ENCODE results near the gene SRC. TPM values are rescaled to one million over a fixed set of nuclear protein-coding genes. Genes with fewer than 3 reads are reported as not detected.

Gene SRC
- total RNA-seq (2014; rRNA removed; shearing (Covaris generic)) = 31.4 and 32.5 TPM in 2 replicates

DNA sequence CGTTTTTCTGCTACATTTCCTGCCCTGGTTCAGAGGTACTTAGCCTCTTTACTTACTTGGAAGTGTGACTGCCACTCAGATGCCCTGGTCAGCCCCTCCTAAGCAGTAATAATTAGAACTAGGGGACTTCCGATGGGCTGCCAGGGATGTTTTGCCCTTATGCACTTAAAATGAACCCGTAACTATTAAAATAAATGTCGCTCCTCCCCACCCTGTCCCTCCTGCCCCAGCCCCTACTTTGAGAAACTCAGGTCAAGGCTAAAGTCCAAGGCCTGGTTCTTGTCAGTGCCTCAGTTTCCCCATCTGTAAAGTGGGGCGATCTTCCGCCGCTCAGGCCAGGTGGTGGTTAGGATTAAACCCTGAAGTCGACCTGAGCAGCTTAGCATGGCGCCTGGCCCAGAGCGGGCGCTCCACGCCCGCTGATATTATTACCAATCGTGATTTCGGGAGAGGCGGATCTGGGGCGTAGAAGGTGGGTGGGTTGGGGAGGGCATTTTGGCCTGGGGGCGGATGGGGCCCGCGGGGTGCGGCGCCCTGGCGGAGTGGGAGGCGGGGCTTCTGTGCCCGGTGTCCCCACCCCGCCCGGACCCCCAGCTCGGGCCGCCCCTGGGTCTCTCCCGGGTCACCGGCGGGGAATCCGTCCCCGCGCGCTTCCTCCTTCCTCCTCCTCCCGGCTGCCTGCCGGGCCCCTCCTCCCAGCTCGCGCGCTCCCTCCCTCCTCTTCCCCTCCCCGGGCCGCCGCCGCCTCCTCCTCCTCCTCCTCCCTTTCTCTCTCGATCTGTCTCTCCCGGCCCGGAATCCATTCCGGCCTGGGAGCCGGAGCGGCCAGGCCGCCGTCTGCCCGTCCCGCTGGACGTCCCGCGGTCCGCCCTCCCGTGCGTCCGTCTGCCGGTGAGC lies at the start of gene SRC:
Gene SRC (plus strand): TSS at position 802 of the 897 bp plus-strand sequence. CDS start 38,014 bp downstream, outside the sequence.
- peak within 1 kb of the TSS; percentile 53 for H3K4me3 ChIP-seq (ENCODE audit: insufficient read depth, low read depth, low read length)
- peak; percentile 94 for DNase-seq
- no peaks in the 10 kb centered on the region for H3K27me3 ChIP-seq (ENCODE audit: control insufficient read depth, insufficient read depth, low read length)
- 0 out of 2 replicates have a peak, but pooled peaks cover 1% of the 10 kb centered on the region for H3K36me3 ChIP-seq (replicated peaks; ENCODE audit: control insufficient read depth, insufficient read depth, low read length)

DNA sequence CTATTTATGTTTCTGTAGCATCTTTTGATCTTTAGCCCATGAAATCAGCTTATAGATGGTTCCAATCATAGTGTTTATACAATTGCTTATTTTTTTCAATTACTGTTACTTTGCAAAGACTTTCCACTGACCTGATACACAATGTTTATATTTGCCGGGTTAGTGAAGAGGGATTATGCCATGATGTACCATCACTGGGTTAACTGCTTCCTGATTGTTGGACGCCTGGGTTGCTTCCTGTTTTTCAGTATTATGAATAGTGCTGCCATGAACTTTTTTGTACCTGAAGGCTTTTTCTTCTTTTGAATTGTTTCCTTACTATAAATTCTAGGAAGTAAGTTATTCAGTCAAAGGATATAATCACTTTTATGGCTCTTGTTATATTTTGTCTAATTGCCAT lies 49.6 kb upstream of the SRC start:
- Histone ChIP-seq H3K4me3 (ENCODE audit: insufficient read depth, low read depth, low read length) (no peak overlapping the region), H3K27me3 (ENCODE audit: control insufficient read depth, insufficient read depth, low read length) (no peaks in the 10 kb centered on the region), H3K36me3 (replicated peaks; ENCODE audit: control insufficient read depth, insufficient read depth, low read length) (peaks cover 3% of the 10 kb centered on the region; the same call in 1 of the 2 replicates)
- no peak for DNase-seq

DNA sequence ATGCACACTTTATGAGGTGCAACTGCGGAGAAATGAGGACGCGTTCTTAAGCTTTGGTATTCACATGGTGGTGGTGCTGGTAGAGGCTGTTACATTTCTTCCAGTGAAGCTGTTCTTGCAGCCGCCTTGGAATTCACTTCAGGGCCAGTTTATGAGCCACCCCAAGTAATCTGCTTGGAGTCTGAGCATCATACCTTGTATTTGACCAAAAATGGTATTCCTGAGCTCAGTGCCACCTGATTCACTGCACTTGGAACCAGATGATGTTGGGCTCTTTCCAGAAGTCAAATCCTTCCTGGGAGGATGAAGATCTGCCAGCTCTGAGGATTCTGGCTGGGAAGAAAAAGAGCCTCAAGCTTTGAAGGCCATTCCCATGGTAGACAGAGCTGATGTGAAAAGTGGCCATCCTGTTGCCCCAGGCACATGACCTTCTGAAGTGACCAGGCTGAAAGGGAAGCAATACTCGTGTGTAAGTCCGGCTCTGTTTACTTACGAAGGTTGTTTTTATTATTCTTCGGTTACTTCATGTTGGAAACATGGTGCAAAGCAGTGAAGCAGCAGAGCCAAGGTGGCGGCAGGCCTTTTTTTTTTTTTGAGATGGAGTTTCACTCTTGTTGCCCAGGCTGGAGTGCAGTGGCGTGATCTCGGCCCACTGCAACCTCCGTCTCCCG lies 48.7 kb upstream of the SRC start:
- no peak for DNase-seq
- Histone ChIP-seq H3K27me3 (ENCODE audit: control insufficient read depth, insufficient read depth, low read length) (no peaks in the 10 kb centered on the region), H3K36me3 (replicated peaks; ENCODE audit: control insufficient read depth, insufficient read depth, low read length) (peaks cover 6% of the 10 kb centered on the region)

DNA sequence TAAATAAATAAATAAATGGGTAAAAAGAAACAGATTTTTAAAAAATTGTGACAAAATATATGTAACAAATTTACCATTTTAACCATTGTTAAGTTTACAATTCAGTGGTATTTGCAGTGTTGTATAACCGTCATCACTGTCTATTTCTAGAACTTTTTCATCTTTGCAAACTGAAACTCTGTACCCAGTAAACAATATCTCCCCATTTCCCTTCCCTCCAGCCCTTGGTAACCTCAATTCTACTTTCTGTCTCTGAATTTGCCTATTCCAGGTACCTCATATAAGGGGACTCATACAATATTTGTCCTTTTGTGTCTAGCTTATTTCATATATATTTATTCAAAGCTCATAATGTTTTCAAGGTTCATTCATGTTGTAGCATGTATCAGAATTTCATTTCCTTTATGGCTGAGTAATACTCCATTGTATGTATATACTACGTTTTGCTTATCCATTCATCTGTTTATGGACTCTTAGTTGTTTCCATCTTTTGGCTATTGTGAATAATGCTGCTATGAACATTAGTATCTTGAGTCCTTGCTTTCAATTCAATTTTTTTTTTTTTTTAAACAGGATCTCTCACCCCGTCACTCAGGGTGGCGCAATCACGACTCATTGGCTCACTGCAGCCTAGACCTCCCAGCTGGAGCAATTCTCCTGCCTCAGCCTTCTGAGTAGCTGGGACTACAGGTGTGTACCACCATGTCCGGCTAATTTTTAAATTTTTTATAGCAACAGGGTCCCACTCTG lies 47.6 kb upstream of the SRC start:
- DNase-seq = no peak
- peaks cover 6% of the 10 kb centered on the region for H3K36me3 ChIP-seq (replicated peaks; ENCODE audit: control insufficient read depth, insufficient read depth, low read length)
- H3K27me3 ChIP-seq (ENCODE audit: control insufficient read depth, insufficient read depth, low read length) = no peaks in the 10 kb centered on the region
- no peak overlapping the region for H3K4me3 ChIP-seq (ENCODE audit: insufficient read depth, low read depth, low read length)

More for the DNA sequence above, 48.7 kb upstream of the SRC start:
- H3K4me3 ChIP-seq (ENCODE audit: insufficient read depth, low read depth, low read length) = no peak overlapping the region

DNA sequence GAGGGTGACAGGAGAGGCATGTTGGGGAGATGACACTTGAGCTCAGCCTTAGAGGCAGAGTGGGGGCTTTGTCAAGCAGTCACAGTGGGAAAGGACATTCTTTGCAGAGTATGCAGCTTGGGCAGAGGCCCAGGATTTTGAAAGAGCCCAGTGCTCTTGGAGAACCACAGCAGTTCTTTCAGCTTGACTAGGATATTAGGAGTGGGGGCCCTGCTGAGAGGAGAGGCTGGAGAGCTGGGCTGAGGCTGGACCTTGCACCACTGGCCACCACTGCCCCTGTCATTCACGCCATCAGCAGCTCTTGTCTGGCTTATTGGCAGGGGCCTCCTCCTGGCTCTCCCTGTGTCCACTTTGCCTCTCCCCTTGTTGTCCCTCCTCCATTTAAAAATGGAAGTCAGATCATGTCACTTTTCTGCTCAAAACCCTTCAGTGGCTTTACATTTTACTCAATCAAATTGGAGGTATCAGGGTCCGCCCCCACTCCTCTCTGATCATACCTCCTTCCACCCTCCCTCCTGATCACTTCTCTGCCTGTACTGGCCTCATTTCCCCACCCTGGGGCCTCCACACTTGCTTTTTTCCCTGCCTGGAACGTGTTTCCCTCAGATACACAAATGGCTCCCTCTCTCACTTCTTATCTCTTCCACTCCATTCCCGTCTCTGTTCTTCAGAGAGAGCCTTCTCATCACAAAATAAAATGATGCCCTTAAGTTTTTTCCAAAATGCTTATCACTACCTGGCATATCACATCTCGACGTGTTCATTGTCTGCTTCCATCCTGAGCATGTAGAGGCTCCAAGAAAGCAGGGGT lies 46.0 kb upstream of the SRC start:
- no peak overlapping the region for H3K4me3 ChIP-seq (ENCODE audit: insufficient read depth, low read depth, low read length)
- no peaks in the 10 kb centered on the region for H3K27me3 ChIP-seq (ENCODE audit: control insufficient read depth, insufficient read depth, low read length)
- H3K36me3 ChIP-seq (replicated peaks; ENCODE audit: control insufficient read depth, insufficient read depth, low read length) = peaks cover 9% of the 10 kb centered on the region
- no peak for DNase-seq

DNA sequence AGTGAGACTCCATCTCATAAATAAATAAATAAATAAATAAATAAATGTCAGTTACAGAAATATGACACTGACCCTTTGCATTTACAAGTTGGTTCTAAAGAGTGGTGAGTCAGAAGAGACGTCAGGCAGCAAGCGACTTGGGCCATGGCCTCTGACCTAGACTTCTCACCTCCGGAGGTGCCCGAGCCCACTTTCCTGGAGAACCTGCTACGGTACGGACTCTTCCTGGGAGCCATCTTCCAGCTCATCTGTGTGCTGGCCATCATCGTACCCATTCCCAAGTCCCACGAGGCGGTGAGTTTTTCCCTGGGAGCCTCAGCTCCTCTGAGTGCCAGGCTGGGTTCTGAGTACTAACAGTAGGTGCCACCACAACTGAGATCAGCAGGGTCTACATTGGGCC lies 44.8 kb upstream of the SRC start:
- no peak overlapping the region for H3K4me3 ChIP-seq (ENCODE audit: insufficient read depth, low read depth, low read length)
- H3K27me3 ChIP-seq (ENCODE audit: control insufficient read depth, insufficient read depth, low read length) = no peaks in the 10 kb centered on the region
- peaks cover 9% of the 10 kb centered on the region for H3K36me3 ChIP-seq (replicated peaks; ENCODE audit: control insufficient read depth, insufficient read depth, low read length)
- DNase-seq = no peak

DNA sequence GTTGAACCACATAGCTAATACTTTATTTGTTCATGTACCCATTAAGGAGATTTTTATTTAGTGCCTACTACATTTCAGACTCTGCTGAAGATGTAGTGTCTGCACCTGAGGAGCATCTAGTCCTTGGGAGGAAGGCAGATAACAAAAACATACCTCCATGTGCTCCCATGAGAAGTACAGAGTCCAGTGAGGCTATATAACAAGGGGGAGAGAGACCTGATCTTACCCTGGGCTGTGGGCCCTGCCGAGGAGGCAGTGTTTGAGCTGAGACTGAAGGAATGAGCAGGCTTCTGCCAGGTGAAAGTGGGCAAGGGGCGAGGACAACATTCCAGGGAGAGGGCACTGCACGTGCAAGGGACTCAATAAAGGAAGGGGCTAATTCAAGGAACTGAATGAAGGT lies 44.4 kb upstream of the SRC start:
- H3K4me3 ChIP-seq (ENCODE audit: insufficient read depth, low read depth, low read length) = no peak overlapping the region
- H3K36me3 ChIP-seq (replicated peaks; ENCODE audit: control insufficient read depth, insufficient read depth, low read length) = peaks cover 9% of the 10 kb centered on the region
- no peak for DNase-seq
- H3K27me3 ChIP-seq (ENCODE audit: control insufficient read depth, insufficient read depth, low read length) = no peaks in the 10 kb centered on the region

DNA sequence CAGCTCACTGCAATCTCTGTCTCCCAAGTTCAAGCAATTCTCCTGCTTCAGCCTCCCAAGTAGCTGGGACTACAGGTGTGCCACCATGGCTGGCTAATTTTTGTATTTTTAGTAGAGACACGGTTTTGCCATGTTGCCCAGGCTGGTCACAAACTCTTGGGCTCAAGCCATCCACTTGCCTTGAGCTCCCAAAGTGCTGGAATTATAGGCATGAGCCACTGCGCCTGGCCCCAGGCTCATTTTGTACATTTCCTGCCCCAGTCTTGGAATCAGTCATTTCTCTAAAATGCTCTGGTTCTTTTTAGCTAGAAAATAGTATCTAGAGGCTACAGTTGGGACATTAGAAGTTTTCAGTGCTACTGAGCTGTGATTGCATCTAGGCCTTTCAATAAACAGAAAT lies 43.0 kb upstream of the SRC start:
- no peak for DNase-seq
- Histone ChIP-seq H3K4me3 (ENCODE audit: insufficient read depth, low read depth, low read length) (no peak overlapping the region), H3K36me3 (replicated peaks; ENCODE audit: control insufficient read depth, insufficient read depth, low read length) (peaks cover 9% of the 10 kb centered on the region), H3K27me3 (ENCODE audit: control insufficient read depth, insufficient read depth, low read length) (no peaks in the 10 kb centered on the region)

DNA sequence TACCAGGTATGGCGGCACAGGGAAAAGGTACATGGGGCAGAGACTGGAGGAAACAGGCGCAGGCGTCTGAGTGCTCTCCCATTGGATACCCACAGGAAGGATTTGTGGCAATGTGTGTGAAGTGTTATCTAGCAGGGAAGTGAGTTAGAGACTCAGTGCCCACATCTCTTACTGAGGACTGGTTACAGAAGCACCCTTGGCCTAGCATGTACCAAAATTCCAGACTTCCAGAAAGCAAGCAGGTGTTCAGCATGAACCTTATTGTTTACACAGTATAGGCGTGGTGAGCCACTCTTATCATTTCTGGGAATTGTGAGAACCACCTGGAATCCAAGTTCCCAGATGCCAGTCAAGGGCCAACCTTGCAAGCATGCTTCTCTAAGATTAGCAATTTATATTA lies 42.3 kb upstream of the SRC start:
- H3K27me3 ChIP-seq (ENCODE audit: control insufficient read depth, insufficient read depth, low read length) = no peaks in the 10 kb centered on the region
- DNase-seq = no peak
- no peak overlapping the region for H3K4me3 ChIP-seq (ENCODE audit: insufficient read depth, low read depth, low read length)
- peaks cover 12% of the 10 kb centered on the region for H3K36me3 ChIP-seq (replicated peaks; ENCODE audit: control insufficient read depth, insufficient read depth, low read length)

DNA sequence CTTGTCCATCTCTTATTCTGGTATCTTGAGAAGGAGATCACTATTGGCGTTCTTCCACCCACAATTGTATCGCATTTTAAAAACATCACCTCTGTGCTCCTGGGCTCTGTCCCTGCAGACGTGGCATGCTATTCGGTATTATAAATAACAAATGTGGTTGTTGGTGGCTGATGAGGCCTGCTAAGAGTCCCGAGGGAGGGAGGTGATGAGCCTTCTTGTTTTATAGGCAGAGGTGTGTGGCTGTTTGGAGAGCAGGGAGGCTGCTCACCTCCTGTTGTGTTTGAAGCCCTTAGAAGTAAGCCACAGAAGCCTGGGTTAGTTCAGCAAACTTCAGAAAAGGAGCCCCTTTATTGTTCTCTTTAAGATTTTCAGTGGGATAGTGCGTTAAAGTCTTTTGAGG lies 40.9 kb upstream of the SRC start:
- Histone ChIP-seq H3K36me3 (replicated peaks; ENCODE audit: control insufficient read depth, insufficient read depth, low read length) (peaks cover 18% of the 10 kb centered on the region), H3K27me3 (ENCODE audit: control insufficient read depth, insufficient read depth, low read length) (no peaks in the 10 kb centered on the region), H3K4me3 (ENCODE audit: insufficient read depth, low read depth, low read length) (no peak overlapping the region)
- no peak for DNase-seq

DNA sequence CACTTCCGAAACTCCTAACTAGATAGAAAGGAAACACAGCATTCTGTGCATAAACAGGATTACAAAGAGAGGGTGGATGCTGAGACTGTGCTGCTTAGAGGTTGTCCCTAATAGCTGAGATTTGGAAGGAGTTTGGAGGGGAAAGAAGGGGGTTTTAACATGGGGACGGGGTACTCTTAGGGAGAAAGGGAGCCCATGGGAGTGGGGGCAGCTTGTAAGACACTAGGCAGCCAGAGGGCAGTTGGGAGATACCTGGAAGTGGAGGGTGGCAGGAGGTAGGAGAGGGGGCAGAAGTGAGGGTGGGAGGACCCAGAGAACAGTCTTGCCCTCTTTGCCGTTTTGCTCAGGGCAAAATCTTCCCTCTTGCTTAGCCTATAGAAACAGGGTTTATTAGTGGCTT lies 40.1 kb upstream of the SRC start:
- no peaks in the 10 kb centered on the region for H3K27me3 ChIP-seq (ENCODE audit: control insufficient read depth, insufficient read depth, low read length)
- no peak overlapping the region for H3K4me3 ChIP-seq (ENCODE audit: insufficient read depth, low read depth, low read length)
- DNase-seq = no peak
- peaks cover 18% of the 10 kb centered on the region for H3K36me3 ChIP-seq (replicated peaks; ENCODE audit: control insufficient read depth, insufficient read depth, low read length)

DNA sequence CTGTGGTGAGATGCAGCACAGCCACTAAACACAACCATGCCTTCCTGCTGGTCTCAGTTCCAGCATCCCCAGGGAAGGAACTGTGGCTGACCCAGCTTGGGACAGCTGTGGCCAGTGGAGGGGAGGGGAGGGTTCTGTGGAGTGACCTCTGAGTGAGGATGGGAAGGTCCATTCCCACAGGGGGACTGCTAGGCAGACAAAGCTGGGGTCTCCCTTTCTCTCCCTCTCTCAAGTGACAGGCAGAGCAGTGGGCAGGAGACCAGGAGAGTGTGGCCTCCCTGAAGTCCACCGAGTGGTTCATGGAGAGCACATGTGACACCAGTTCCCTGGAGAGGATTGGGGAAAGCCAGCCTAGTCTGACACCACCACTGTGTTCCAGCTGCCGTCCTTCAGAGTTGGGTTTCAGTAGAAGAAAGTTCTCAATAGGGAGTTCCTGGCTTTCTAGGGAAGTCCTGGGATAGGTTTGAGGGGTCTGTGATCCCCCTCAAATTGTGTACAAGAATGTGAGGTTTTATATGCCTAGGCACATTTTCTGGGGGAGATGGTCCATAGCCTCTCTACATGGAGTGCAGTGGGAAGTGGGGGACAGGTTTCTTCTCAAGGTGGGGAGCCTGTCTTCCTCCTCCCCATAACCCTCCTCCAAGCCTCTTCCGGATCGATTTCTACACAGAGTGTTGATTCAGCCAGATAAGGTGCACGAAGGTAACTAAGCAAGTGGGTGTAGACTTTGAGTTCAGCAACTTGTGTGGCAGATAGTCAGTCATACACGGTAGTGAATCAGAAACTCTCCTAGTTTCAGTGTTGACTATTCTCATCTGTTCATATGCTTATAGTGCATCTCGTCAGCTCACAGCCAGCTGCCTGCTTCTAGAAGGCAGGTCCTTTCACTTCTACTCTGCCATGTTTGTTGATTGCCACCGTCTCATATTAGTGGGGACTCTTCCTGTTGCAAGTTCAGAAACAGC lies 37.6 kb upstream of the SRC start:
- H3K4me3 ChIP-seq (ENCODE audit: insufficient read depth, low read depth, low read length) = no peak overlapping the region
- DNase-seq = no peak
- H3K36me3 ChIP-seq (replicated peaks; ENCODE audit: control insufficient read depth, insufficient read depth, low read length) = peaks cover 11% of the 10 kb centered on the region
- no peaks in the 10 kb centered on the region for H3K27me3 ChIP-seq (ENCODE audit: control insufficient read depth, insufficient read depth, low read length)

DNA sequence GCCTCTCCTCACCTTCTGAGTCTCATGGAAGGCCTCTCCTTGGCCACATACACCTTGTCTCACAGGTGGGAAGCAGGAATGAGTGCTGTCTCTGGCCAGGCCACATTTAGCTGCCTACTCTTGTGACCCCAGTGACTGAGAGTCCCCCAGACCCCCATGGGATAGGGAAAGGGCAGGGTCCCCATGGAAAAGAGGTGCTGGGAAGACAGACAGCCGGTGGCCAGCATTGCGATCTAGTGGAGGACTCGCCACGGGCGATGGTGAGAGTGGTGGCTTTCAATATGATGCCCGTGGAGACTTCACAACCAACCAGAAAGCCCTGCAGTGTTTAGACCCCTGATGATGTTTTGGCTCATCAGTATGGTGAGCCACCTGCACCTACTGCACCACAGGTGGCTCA lies 36.6 kb upstream of the SRC start:
- no peaks in the 10 kb centered on the region for H3K27me3 ChIP-seq (ENCODE audit: control insufficient read depth, insufficient read depth, low read length)

More for the DNA sequence above, 36.6 kb upstream of the SRC start:
- H3K4me3 ChIP-seq (ENCODE audit: insufficient read depth, low read depth, low read length) = no peak overlapping the region
- peaks cover 8% of the 10 kb centered on the region for H3K36me3 ChIP-seq (replicated peaks; ENCODE audit: control insufficient read depth, insufficient read depth, low read length)
- DNase-seq = no peak
